ENCODE results near the gene COQ7. TPM values are rescaled to one million over a fixed set of nuclear protein-coding genes. Genes with fewer than 3 reads are reported as not detected.

Gene COQ7
- total RNA-seq, 1 experiment from 2014 or later: 24.0 TPM

Other genes starting within 250 kb of the COQ7 start
- 12.7 and 27.2 TPM in 2 replicates for gene SMG1, start 141.2 kb upstream of the COQ7 start, total RNA-seq (2014; rRNA removed; shearing (Covaris generic))
- 1.2 and 2.4 TPM in 2 replicates for gene TMC7, start 83.7 kb upstream of the COQ7 start, total RNA-seq (2014; rRNA removed; shearing (Covaris generic))
- gene ITPRIPL2, start 46.4 kb downstream of the COQ7 start, total RNA-seq (2014; rRNA removed; shearing (Covaris generic)): 17.8 and 26.0 TPM in 2 replicates
- 0.12 TPM in 1 of 2 replicates, not detected in the other for gene SYT17, start 100.6 kb downstream of the COQ7 start, total RNA-seq (2014; rRNA removed; shearing (Covaris generic))
- gene CLEC19A, start 218.1 kb downstream of the COQ7 start, total RNA-seq (2014; rRNA removed; shearing (Covaris generic)): not detected in 2 replicates